Keratinocyte (primary cell): ENCODE results near the gene PARD3. TPM values are rescaled to one million over a fixed set of nuclear protein-coding genes. Genes with fewer than 3 reads are reported as not detected.

Experiments used
- DNase-seq: peaks from one replicate; pipeline ENCODE4 v3.0.0-alpha.2; 2011; ENCODE audit warnings: low read depth, missing footprints, low spot score
- FAIRE-seq: peaks from 2 replicates; lab custom pipeline; 2011; peaks lifted over from hg19 to GRCh38; lab: Jason Lieb, UNC
- H2AFZ ChIP-seq: 2 replicates; pipeline ENCODE4 v1.6.0; 2012; ENCODE audit warnings: low read length, control low read depth, inconsistent platforms; ENCODE audit not compliant: control insufficient read depth
- H3K27ac ChIP-seq: 2 replicates; pipeline ENCODE4 v1.5.1; 2011; ENCODE audit warnings: low read length; ENCODE audit not compliant: control insufficient read depth, insufficient read depth
- H3K27me3 ChIP-seq: 3 replicates; pipeline ENCODE4 v1.6.0; 2011; ENCODE audit warnings: low read length; ENCODE audit not compliant: control insufficient read depth, insufficient read depth; ENCODE audit errors: extremely low read depth
- H3K36me3 ChIP-seq, 2 experiments: 2 replicates in 1 of 2; 3 replicates in 1 of 2; pipeline ENCODE4 v1.5.1; 2011; ENCODE audit warnings: low read length in 2 of 2, mild to moderate bottlenecking in 1 of 2; ENCODE audit not compliant: control insufficient read depth in 2 of 2, insufficient read depth in 2 of 2; ENCODE audit errors: extremely low read depth in 1 of 2
- H3K4me1 ChIP-seq: 3 replicates; pipeline ENCODE4 v1.5.1; 2011; ENCODE audit warnings: low read length; ENCODE audit not compliant: control insufficient read depth, insufficient read depth; ENCODE audit errors: extremely low read depth
- H3K4me2 ChIP-seq: 3 replicates; pipeline ENCODE4 v1.6.0; 2011; ENCODE audit warnings: low read depth, low read length; ENCODE audit not compliant: control insufficient read depth, insufficient read depth; ENCODE audit errors: extremely low read depth
- H3K4me3 ChIP-seq, 3 experiments: fragments of 200-600 bp in 1 of 3; sonication (generic) in 1 of 3; 2 replicates in 2 of 3; 3 replicates in 1 of 3; pipeline ENCODE4 v1.5.1; 2011 to 2016; ENCODE audit warnings: low read length in 3 of 3, mild to moderate bottlenecking in 3 of 3, control low read depth in 2 of 3, inconsistent platforms in 1 of 3, low read depth in 1 of 3, mixed read lengths in 1 of 3, mixed run types in 1 of 3, moderate library complexity in 1 of 3; ENCODE audit not compliant: control insufficient read depth in 2 of 3, insufficient read depth in 2 of 3; ENCODE audit errors: extremely low read depth in 1 of 3
- H3K79me2 ChIP-seq: 2 replicates; pipeline ENCODE4 v1.6.0; 2012; ENCODE audit warnings: low read length; ENCODE audit not compliant: control insufficient read depth, insufficient read depth
- H3K9ac ChIP-seq: 3 replicates; pipeline ENCODE4 v1.6.0; 2011; ENCODE audit warnings: low read length; ENCODE audit not compliant: control insufficient read depth, insufficient read depth; ENCODE audit errors: extremely low read depth
- H3K9me1 ChIP-seq: 3 replicates; pipeline ENCODE4 v1.6.0; 2011; ENCODE audit warnings: low read length; ENCODE audit not compliant: control insufficient read depth, insufficient read depth; ENCODE audit errors: extremely low read depth
- H3K9me3 ChIP-seq: 2 replicates; pipeline ENCODE4 v1.5.1; 2012; ENCODE audit warnings: low read depth, low read length; ENCODE audit not compliant: control insufficient read depth
- H4K20me1 ChIP-seq: 3 replicates; pipeline ENCODE4 v1.6.0; 2011; ENCODE audit warnings: low read length; ENCODE audit not compliant: control insufficient read depth, insufficient read depth; ENCODE audit errors: extremely low read depth
- CTCF ChIP-seq, 3 experiments: IDR thresholded peaks in 1 of 3; conservative IDR thresholded peaks in 1 of 3; optimal IDR thresholded peaks in 1 of 3; 2 replicates in 2 of 3; 3 replicates in 1 of 3; pipeline versions ENCODE3 to v1.5.1; 2011; ENCODE audit warnings: low read length in 3 of 3, mild to moderate bottlenecking in 3 of 3, moderate library complexity in 2 of 3, control low read depth in 1 of 3, inconsistent platforms in 1 of 3; ENCODE audit not compliant: insufficient read depth in 2 of 3; ENCODE audit errors: extremely low read depth in 1 of 3
- EZH2 ChIP-seq: IDR thresholded peaks from one replicate; pipeline ENCODE4 v1.6.1; 2012; ENCODE audit warnings: inconsistent platforms, mild to moderate bottlenecking, low read length, moderate library complexity
- dilution Hi-C: fragments of 300-500 bp; cut with MboI; formaldehyde crosslinking; loops from one replicate; pipeline ENCODE4 v1.7.0; 2020; ENCODE audit warnings: low sequenced_read_pairs; ENCODE audit not compliant: extremely low pct_ligation_motif_present
- polyA plus RNA-seq, 5 experiments: library from polyadenylated mRNA; depleted of rRNA in 3 of 5; stranded (reverse) in 3 of 5; stranded (forward) in 1 of 5; unstranded in 1 of 5; fragments of >200 nt; gene quantifications; 1 replicate in 1 of 5; 2 replicates in 3 of 5; 3 replicates in 1 of 5; pipeline versions ENCODE4 v1.2.1 to v1.2.3, GENCODE V29; 2011 to 2012; ENCODE audit warnings: missing spikeins in 2 of 5, low read depth in 1 of 5, low replicate concordance in 1 of 5

Gene PARD3
- polyA plus RNA-seq, 1 donor (not counting 4 experiments of a cell fraction or from before 2014, with no cell fraction given) = 46.4 TPM

GRCh38 chr10:34528320-34528719 is 286.8 kb downstream of the PARD3 start:
- peak overlapping the region; percentile 95 for H3K27ac ChIP-seq
- H3K9me1 ChIP-seq = no peaks in the 10 kb centered on the region
- H3K36me3 ChIP-seq = no peaks in the 10 kb centered on the region
- peak; percentile 98 for FAIRE-seq
- H3K4me3 ChIP-seq = peak overlapping the region in 1 of 3 experiments; percentile 33
- TF ChIP-seq EZH2 (no peak), CTCF (optimal IDR thresholded peaks at IDR 0.05 in 1 of 3, IDR thresholded peaks at IDR 0.05 in 1 of 3, conservative IDR thresholded peaks at IDR 0.05 in 1 of 3; ENCODE audit: extremely low read depth in 1 of 3, insufficient read depth in 2 of 3, low read length in 3 of 3) (no peak)
- peak overlapping the region; percentile 72 for H3K4me2 ChIP-seq
- H3K9me3 ChIP-seq = no peaks in the 10 kb centered on the region
- peak overlapping the region; percentile 38 for H3K9ac ChIP-seq
- DNase-seq = peak; percentile 57
- H4K20me1 ChIP-seq = no peaks in the 10 kb centered on the region
- peaks cover 13% of the 10 kb centered on the region for H3K79me2 ChIP-seq
- dilution Hi-C loops = no loop called here
- H2AFZ ChIP-seq = no peak overlapping the region
- peaks cover 52% of the 10 kb centered on the region for H3K4me1 ChIP-seq
- no peaks in the 10 kb centered on the region for H3K27me3 ChIP-seq

- H2AFZ ChIP-seq = no peak overlapping the region
- DNase-seq (peak; percentile 58), FAIRE-seq (peak; percentile 88)
- H3K4me2 ChIP-seq = peak overlapping the region; percentile 81
- TF ChIP-seq EZH2 (no peak), CTCF (optimal IDR thresholded peaks at IDR 0.05 in 1 of 3, IDR thresholded peaks at IDR 0.05 in 1 of 3, conservative IDR thresholded peaks at IDR 0.05 in 1 of 3; ENCODE audit: extremely low read depth in 1 of 3, insufficient read depth in 2 of 3, low read length in 3 of 3) (peak in 2 of 3 experiments; percentile 26 to 61)
- H3K9me3 ChIP-seq = no peaks in the 10 kb centered on the region
- H3K27me3 ChIP-seq = no peaks in the 10 kb centered on the region
- dilution Hi-C loops = no loop called here
- peak overlapping the region; percentile 95 for H3K27ac ChIP-seq
- peak overlapping the region; percentile 19 to 31 (median 29) for H3K4me3 ChIP-seq
- H4K20me1 ChIP-seq = no peaks in the 10 kb centered on the region
- no peaks in the 10 kb centered on the region for H3K9me1 ChIP-seq
- H3K4me1 ChIP-seq = peaks cover 59% of the 10 kb centered on the region
- H3K36me3 ChIP-seq = no peaks in the 10 kb centered on the region
- peak overlapping the region; percentile 74 for H3K9ac ChIP-seq
- peaks cover 16% of the 10 kb centered on the region for H3K79me2 ChIP-seq
Measured at GRCh38 chr10:34526758-34527730, 288.1 kb downstream of the PARD3 start.
